Measurements from ENCODE around the gene CALHM5. TPM values are rescaled to one million over a fixed set of nuclear protein-coding genes. Genes with fewer than 3 reads are reported as not detected.

CALHM5 gene
- total RNA-seq, 1 donor from 2014 or later: 2.8 TPM

Other genes with a start within 250 kb of the CALHM5 start
- gene TSPYL1, start 231.7 kb upstream of the CALHM5 start, total RNA-seq: 78.2 TPM
- gene DSE, start 140.7 kb upstream of the CALHM5 start, total RNA-seq: 116 TPM
- gene CALHM6, start 50.3 kb upstream of the CALHM5 start, total RNA-seq: 0.77 TPM
- gene TRAPPC3L, start 34.0 kb downstream of the CALHM5 start, total RNA-seq: not detected
- not detected for gene CALHM4, start 42.1 kb downstream of the CALHM5 start, total RNA-seq
- gene RWDD1, start 59.9 kb downstream of the CALHM5 start, total RNA-seq: 49.7 TPM
- 0.58 TPM for gene RSPH4A, start 104.8 kb downstream of the CALHM5 start, total RNA-seq
- gene ZUP1, start 157.1 kb downstream of the CALHM5 start, total RNA-seq: 9.2 TPM
- 13.5 TPM for gene KPNA5, start 169.6 kb downstream of the CALHM5 start, total RNA-seq